GM12875 (cell line): ENCODE measurements around the gene PCNX2.
A peak's percentile ranks its signal among the peaks of the same experiment; 100 is the strongest.

Source experiments
- H3K4me3 ChIP-seq: one replicate; pipeline ENCODE4 v1.5.1; 2011; ENCODE audit warnings: low read depth, low read length, control low read depth
- TF ChIP-seq, protein P1 (sequence below): IDR thresholded peaks from 2 replicates; pipeline ENCODE4 v1.5.1; 2011; ENCODE audit warnings: low read depth, mild to moderate bottlenecking, control low read depth, inconsistent platforms, low read length, moderate library complexity, borderline replicate concordance; ENCODE audit not compliant: insufficient read depth

Gene PCNX2

GRCh38 chr1:233295237-233295974 lies at the start of gene PCNX2:
TSS of gene PCNX2 (minus strand) at chr1:233295725. CDS start at chr1:233295478, 247 bp downstream.
- H3K4me3 ChIP-seq = peak within 1 kb of the TSS; percentile 83
- TF ChIP-seq, protein P1, sequence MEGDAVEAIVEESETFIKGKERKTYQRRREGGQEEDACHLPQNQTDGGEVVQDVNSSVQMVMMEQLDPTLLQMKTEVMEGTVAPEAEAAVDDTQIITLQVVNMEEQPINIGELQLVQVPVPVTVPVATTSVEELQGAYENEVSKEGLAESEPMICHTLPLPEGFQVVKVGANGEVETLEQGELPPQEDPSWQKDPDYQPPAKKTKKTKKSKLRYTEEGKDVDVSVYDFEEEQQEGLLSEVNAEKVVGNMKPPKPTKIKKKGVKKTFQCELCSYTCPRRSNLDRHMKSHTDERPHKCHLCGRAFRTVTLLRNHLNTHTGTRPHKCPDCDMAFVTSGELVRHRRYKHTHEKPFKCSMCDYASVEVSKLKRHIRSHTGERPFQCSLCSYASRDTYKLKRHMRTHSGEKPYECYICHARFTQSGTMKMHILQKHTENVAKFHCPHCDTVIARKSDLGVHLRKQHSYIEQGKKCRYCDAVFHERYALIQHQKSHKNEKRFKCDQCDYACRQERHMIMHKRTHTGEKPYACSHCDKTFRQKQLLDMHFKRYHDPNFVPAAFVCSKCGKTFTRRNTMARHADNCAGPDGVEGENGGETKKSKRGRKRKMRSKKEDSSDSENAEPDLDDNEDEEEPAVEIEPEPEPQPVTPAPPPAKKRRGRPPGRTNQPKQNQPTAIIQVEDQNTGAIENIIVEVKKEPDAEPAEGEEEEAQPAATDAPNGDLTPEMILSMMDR = no peak

DNA sequence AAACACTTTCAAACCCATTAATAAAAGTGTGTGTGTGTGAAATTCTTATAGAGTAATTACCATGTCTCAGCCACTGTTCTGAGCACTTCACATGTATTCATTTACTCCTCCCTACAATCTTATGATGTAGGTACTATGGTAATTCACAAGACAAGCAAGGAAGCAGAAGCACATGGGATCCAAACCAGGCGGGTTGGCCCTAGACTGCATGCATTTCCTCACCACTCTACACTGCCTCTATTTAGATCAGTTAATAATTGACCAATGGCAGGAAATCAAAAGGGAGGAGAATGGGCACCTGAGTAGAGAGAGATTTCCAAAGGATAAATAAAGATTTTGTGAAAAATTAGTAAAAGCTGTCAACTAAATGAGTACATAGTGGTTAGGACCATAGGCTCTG lies 47.7 kb upstream of the PCNX2 start:
- H3K4me3 ChIP-seq = no peak overlapping the region
- TF ChIP-seq, protein P1 = no peak

GRCh38 chr1:233342086-233342485 lies 46.6 kb upstream of the PCNX2 start:
- H3K4me3 ChIP-seq = no peak overlapping the region

DNA sequence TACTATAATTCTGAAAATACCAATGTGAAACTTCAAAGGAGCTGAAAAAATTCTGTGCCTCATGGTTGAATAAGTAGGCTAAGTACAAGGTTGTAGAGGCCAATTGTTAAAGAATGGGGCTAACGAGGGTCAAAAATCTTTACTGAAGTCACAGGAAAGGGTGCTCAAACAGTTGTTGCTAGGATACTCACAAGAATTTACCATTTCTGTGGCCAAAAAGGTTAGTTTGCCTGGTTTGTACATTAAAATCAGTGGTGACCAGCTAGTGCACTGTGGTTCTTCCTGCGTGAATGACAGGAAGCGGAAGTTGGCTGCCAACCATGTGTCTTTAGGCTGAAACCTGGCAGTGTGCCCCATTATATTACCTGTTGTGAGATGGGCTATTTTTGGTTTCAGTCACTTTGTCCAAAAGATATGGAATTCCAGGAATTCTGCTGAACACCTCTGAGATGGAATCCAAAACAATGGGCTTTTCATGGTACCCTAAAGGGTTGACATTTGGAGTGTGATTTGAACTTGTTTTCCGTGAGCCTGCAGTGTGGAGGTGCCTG lies 45.5 kb upstream of the PCNX2 start:
- no peak overlapping the region for H3K4me3 ChIP-seq
- TF ChIP-seq, protein P1 = no peak

More at GRCh38 chr1:233342086-233342485, 46.6 kb upstream of the PCNX2 start:
- TF ChIP-seq, protein P1 = no peak

GRCh38 chr1:233340031-233340555 lies 44.6 kb upstream of the PCNX2 start:
- TF ChIP-seq, protein P1 = no peak
- no peak overlapping the region for H3K4me3 ChIP-seq

- no peak overlapping the region for H3K4me3 ChIP-seq
- TF ChIP-seq, protein P1 = no peak
Measured at GRCh38 chr1:233338102-233338501, 42.6 kb upstream of the PCNX2 start.

DNA sequence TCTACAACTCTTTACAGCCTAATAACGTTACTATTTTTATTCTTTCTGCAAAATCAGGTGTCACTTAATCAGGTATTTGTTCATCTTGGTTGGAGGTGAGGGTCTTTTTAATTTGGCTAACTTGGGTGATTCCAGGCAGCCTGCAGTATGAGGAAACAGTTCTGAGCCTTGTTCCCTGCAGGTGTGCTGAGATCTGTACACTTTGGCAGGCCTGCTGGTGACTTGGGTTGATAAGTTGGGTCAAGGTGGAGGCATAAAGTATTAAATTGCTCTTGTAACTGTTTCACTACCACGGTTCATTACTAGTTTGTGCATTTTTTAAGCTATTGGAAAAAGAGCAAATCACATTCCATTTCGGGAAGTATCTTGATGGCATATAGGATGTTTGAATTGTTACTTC lies 42.0 kb upstream of the PCNX2 start:
- no peak overlapping the region for H3K4me3 ChIP-seq
- TF ChIP-seq, protein P1 = no peak
